SW 1271 (cell line): ENCODE measurements around the gene ATP13A3.
A peak's percentile ranks its signal among the peaks of the same experiment; 100 is the strongest.

ENCODE experiments used
- DNase-seq, 2 experiments: peaks; one replicate each; lab custom pipeline; 2025; lab: John Stamatoyannopoulos, UW

ATP13A3 gene

DNA sequence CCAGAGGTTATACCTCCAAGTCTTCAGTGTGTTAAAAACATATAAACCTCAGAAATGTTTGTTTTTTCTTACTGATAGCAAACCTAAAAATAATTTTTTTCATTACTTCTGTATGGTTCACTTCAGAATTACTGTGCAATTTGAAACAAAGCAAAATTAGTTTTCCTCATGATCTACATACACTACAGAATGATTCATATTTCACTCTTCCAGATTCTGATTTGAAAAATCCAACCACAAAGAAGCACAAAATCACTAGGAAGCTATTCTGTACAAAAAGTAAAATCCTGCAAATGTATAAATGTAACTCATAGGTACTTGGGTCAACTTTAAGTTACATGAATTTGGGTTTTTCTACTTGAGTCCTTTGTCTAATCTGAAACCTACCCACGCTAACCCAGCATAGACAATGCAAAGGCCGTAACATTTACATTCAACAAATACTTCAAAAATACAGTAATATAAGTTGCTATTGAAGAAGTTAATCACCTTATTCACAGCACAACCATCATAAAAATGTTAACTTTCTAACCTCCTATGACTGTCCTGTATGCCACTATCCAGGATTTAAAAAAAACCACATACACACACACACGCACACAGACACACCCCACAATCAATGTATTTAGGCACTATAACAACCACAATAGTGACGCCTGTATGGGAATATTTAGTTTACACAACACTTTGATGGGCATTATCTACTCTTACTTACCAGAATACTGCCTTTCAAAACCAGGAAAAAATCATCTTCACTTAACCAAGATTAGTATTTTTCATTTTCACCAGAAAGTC is 11.5 kb downstream of the ATP13A3 start:
- DNase-seq, result no peak

DNA sequence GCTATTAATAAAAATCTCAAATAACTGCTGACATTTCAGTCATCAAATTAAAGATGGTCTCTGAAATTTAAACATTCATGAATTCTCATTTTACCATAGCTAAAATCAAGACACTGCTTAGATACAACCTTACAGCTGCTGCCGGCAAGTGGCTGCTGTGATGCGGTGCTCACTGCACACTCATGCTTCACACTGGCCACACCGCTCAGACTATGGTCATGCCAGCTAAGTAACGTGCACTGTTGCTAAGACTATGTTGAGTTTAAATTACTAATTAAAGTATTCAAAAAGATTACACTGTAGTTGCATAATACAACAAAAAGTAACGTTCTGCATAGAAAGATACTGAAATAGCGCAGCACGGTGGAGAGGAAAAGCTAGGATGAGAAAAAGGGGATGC is 12.1 kb downstream of the ATP13A3 start:
- DNase-seq, result no peak

DNA sequence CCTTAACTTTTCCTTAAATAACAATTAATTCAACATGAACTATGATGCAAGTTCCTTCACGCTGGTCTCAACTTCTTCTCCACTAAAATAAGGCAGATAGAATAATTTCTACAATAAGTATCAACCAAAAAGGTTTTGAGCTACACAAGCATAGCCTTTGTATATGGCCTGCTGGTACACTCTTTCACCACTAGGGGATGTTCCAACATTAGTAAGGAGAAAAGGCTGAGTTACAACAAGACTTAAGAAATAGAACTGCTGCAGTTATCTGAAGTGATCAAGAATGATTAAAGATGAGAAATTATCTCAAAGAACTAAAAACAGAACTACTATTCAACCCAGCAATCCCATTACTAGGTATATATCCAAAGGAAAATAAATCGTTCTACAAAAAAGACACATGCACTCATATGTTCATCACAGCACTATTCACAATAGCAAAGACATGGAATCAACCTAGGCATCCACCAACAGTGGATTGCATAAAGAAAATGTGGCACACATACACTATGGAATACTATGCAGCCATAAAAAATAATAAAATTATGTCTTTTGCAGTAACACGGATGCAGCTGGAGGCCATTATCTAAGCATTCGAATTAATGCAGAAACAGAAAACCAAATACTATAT is 14.4 kb downstream of the ATP13A3 start:
- peak; percentile 18 to 78 for DNase-seq

DNA sequence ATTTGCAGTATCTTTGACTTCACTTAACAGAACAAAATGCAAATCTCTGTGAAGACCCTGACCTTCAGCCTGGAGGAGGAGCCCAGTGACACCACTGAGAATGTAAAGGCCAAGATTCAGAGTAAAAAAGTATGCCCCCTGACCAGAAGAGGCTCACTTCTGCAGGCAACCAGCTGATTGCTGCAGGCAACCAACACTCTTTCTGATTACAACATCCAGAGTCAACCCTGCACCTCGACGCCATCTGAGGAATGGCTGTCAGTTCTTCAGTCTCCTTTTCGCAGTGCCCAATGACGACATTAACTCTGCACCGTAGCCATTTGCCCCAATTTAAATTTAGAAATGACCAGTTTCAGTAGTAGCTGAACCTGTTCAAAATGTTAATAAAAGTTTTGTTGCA is 14.9 kb downstream of the ATP13A3 start:
- DNase-seq, result no peak

DNA sequence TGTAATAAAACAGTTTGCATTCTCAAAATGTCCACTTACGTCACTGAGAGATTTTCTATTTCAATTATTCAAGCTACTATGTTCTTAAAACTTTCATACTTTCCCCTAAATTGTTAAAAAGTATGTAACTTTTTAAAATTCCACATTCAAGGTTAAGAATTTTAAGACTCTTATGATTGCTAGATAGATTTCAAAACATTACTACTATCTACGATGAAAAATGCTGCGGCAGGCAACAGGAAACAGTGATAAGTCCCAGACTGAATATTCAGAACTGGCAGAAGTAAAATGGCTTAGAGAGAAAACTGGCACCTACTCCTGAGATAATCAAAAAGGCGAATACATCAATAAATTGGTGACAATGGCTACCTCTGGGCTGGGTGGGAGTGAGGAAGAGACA is 16.2 kb downstream of the ATP13A3 start:
- DNase-seq, result no peak

DNA sequence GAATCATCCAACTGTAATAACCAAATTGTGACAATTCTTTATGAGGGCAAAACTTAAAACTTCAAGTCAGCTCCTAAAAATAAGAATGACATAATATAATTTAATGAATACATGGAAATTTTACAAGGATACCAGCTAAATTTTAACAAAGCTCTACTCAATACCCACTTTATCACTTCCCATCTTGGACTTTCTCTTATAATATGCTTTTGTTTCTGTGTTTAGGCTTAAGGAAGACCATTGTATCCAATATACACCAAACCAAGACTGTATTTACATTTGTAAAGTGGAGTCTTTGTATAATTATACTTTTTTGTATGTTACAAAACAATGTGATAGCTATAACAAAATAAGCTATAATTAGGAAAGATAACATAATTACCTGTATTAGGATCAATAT is 16.8 kb downstream of the ATP13A3 start:
- no peak for DNase-seq

DNA sequence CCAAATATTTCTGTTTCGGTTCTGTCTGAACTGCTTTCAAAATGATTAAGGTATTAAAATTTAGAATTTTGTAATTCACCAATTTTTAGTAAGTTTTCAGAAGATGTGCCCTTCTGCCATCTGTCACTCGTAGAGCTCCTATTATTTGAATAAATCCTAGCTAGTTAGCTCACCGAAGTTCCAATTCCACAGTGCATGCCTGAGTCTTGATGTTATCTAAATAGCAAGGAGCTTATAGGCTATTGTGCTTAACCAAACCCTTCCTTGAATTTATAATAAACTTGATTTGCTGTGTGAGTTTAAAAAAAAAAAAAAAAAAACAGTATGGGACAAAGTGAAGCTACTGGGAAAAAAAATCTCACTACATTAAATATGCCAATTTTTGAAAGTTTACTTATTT is 18.7 kb downstream of the ATP13A3 start:
- no peak for DNase-seq

DNA sequence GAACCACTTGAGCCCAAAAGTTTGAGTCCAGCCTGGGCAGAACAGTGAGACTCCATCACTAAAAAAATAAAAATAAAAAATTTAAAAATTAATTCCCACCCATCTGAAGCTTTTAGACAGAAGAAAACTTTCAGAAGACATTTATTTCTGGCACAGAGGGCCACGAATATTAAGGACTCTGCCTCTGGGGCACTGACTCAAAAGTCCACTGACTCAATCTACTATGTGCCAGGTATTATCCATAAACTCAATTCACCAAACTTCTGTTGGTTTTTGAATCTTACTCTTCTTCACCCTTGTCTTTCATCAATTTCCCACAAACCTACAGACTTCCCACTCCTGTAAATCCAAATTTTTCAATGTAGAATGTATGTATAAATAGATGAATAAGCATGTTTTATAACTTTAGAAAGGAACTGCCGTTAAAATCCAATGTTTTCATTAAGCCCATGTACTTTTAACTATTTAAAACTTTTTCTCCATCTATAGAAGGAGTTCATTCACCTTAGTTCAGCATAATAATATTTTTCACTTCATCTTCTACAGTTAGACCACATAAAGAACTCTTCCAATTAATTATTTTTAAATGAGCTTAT is 19.9 kb downstream of the ATP13A3 start:
- no peak for DNase-seq

DNA sequence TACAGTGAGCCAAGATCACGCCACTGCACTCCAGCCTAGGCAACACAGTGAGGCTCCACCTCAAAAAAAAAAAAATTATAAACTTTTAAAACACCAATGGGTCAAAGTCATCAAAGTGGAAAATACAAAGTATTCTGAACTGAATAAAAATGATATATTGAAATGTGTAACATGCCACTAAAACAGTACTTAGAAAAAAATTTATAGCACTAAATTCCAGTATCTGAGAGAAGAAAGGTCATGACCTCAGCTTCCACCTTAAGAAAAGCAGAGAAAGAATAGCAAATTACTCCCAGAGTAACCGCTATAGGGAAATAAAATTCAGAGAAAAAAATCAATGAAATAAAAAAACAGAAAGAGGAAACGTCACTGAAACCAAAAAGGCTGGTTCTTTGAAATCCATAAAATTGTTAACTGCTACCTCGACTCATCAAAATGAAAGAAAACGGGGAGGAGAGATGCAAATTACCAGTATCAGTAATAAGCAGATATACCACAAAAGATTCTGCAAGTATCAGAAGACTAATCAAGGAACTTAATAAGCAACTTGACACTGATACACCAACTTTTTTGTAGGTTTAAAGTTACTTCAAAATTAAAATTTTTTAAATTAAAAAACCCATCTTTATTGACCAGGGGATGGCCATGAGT is 20.8 kb downstream of the ATP13A3 start:
- no peak for DNase-seq

DNA sequence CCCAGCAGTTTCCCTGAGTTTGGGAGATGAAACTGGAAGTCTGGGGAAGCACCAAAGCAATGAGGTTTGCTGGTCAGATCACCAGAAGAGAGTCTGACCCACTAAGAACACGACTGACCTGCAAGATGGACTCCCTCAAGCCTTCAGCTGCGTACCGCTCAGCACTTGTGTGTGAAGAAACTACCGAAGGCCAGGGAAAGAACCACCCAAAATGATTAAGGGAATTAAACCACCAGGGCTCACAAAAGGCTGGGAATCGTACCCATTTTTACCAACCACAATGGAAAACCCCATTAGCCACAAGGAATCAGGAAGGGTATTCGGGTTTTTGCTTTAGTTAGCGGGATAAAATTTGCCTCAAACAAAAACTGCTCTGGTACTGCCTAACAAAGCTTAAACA is 21.6 kb downstream of the ATP13A3 start:
- DNase-seq, result no peak

DNA sequence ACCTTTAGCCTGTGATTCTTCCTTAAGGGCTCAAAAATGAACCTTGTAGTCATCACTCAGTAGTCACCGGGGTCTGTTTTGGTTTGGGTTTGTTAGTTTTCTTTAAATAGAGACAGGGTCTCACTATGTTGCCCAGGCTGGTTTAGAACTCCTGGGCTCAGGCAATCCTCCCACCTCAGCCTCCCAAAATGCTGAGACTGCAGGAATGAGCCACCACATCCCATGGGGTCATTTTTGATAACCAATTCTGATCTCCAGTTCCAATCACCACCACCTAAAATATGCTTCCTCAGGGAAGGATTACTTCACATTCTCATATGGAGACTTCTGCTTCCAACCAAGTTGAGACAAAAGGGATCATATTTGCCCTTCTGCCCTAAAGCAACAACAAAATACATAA is 22.1 kb downstream of the ATP13A3 start:
- DNase-seq, result no peak

DNA sequence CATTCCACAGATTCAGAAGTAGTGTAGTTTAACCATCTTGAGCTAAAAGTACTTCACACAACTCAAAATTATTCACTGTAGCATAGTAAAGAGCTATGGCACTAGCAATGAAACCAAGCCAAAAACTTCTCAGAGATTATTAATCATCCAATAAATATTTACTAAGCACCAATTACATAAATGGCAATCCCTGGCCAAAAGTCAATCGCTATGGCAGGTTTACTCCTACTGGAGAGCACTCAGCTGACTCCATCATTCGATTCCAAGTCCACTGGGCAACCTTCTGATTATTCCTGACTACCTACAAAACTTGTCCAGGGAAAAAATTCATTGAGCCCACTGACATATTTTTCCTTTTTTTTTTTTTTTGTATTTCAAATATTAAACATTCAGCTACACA is 23.9 kb downstream of the ATP13A3 start:
- DNase-seq, result no peak

DNA sequence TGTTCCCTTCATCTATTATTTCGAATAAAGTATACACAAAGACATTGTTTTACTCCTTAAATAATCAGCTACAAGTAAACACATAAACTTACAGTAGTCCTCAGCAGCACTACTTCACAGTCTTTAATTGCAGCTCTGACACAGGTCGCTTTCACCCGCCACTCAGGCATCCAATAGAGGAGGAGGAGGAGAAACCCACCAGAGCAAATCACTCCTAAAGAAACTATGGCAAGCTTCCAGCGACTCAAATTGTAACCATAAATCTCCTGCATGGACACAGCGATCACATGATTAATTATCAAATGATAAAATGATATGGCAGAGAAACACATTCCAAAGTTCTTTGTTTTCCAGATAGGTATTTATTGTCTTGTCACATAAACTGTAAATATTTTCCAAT is 26.2 kb downstream of the ATP13A3 start:
- DNase-seq, result no peak

DNA sequence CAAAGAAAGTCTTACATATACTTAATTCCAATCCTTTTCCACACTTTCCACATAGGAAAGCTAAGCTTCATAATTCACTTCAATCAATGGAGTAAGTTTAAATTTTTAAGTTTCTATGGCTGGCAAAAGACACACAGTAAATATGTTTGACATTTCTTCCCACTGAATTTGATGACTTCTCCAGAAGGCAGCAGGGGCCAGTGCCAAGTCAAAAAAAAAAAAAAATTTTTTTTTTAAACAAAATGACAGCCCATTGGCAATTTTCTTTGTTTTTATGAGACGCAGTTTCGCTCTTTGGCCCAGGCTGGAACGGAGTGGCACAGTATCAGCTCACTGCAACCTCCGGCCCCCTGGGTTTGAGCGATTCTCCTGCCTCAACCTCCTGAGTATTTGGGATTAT is 28.7 kb downstream of the ATP13A3 start:
- DNase-seq, result no peak

DNA sequence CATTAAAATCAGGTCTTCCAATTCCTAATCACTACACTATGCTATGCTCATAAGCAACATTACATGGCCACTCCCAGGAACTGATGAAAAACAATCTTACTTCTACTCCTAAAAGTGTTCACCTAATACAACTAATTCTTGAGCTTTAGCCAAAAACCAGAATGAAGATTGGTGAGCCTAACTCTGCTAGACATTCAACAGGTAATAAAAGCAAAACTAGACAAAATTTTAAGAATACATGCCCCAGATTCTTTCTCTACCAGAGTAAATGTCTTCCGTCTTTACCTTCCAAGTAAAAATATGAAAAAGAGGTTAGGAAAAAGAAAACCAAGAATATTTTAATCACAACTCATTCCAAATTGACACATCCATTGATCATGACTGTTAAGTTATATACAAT is 31.3 kb downstream of the ATP13A3 start:
- no peak for DNase-seq

DNA sequence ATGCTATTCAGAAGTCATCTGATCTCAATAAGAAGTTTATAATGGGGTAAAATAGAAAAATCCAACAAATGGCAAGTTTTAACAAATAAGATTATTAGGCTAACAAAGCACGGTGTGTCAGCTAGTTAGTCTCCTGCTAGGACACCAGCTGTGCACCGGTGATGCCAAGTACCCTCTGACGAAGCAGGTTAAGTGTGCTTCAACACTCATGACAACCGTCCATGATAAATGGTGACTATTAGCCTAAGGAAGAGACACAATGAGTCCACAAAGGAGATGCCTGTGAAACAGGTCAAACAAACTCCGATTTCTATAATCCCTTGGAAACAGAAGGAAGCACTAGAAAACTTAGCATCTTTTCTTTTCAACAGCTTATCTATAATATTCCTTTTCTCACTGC is 36.5 kb downstream of the ATP13A3 start:
- no peak for DNase-seq

DNA sequence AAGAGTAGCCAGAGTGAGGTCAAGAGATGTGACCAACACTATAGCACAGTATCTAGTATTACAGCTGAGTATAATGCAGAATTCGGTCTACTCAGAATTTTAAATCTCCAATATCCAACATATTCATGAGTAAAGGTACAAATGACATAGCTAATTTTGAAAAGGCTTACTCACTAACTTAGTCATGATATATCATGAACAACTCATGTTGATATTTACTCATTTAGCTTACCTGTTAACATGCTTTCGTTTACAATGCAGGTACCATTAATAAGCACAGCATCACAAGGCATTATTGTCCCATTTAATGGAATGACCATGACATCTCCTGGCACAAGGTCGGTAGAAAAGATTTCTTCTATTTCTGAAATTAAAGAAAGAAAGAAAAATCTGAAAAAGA is 36.9 kb downstream of the ATP13A3 start:
- no peak for DNase-seq

DNA sequence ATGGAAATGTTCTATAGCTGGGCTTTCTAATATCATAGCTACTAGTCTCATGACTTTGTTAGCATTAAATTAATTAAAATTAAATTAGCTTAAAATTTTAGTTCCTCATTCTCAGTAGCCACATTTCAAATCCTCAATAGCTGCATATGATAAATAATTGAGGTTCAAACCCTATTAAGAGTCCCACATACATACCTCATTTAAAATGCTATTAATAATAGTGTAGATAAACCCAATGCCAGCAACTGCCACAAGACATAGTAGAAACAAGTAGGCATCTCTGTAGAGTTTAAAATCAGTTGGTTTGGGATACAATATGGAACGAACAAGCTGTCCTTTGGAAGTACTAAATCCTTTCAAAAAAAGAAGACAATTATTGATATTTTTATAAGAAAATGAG is 39.1 kb downstream of the ATP13A3 start:
- no peak for DNase-seq

DNA sequence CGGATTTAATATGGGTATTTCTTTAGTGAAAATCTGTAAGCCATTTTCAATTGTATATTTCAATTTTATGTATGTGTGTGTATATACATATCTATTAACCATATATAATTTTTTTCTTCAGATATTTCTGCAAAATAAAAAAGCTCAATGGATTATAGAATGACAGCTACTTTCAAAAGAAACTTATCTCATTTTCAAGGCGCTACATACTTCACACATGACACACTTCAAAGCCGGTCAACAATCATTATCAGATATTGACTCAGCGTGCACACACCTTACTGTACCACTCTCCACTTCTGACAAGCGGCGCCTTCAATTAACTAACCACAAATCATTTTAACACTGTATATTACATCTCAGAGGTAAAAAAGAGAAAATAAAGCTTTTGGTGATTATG is 39.6 kb downstream of the ATP13A3 start:
- DNase-seq, result no peak

DNA sequence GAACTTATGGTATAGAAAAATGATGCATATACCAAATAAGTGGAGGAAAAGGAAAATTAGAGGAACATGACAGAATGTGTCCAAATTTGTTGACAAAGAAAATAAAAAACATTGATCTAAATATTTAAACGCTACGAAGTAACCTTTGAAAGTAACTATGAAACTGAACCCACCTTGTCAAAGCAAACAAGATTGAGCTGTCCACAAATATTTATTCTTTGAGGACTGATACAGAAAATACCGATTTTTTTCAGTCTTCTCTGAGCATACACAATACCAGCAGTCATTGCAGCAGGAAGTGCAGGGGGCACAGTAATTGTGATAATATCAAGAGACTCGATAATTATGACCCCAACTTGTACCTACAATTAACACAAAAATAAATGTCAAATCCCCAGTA is 40.0 kb downstream of the ATP13A3 start:
- DNase-seq, result no peak

DNA sequence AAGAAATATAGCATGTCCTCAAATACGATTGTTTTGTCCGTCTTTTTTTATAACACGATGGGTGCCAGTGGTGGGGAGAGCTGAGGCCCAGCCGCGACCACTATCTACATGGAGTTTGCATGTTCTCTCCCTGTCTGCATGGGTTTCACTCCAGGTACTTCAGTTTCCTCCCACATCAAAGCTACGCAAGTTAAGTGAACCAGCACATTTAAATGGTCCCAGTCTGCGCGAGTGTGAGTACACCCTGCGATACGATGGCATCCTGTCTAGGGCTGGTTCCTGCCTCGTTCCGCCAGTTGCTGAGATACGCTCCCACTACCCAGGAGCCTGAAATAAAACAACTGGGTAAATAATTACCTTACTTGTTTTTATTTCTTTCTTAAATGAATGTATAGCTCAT is 40.6 kb downstream of the ATP13A3 start:
- no peak for DNase-seq

DNA sequence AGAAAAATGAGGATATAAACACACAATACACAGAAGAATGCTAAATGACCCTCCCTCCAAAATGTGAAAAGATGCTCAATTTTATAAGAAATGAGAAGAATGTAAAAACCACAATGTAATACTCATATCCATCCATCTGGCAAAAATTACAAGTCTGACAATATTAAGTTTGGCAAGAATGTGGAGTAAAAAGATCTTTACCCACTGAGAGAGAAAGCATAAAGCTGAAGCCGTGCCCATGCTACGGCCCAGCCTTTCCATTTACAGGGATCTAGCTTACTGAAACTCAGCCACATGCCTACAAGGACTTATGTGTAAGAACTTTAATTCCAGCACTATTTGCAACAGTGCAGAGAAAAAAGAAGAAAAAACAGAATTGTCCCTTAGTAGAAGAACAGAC is 42.9 kb downstream of the ATP13A3 start:
- DNase-seq, result no peak

DNA sequence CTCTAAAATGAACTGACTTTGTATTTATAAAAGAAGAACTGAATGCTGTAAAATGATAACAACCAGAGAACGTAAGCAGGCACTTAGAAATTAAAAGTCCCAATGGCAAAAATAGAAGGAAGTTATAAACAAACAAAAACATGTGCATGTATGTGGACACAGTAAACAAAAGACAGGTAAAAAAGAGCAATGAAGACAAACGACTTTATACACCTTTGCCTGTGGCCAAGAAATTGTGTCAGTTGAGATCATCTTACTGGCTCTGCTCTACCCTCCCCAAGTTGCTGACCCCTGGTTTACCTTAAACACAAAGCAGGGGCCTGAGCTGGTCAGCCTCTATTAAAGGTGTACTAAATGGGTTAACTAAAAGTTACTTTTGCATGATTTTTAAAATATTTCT is 46.0 kb downstream of the ATP13A3 start:
- no peak for DNase-seq
